H4 (cell line): ENCODE results near the gene ZFPM1. TPM values are rescaled to one million over a fixed set of nuclear protein-coding genes. Genes with fewer than 3 reads are reported as not detected.

Experiments used
- DNase-seq: peaks from one replicate; pipeline ENCODE4 v3.0.0-alpha.2; 2015; ENCODE audit warnings: low spot score
- total RNA-seq: library from RNA; depleted of rRNA; stranded (reverse); fragments of >200 nt; shearing (Covaris generic); gene quantifications from 2 replicates; pipeline ENCODE4 v1.2.3, GENCODE V29; 2014

ZFPM1 gene
- total RNA-seq, 1 experiment from 2014 or later, result 0.29 TPM

DNA sequence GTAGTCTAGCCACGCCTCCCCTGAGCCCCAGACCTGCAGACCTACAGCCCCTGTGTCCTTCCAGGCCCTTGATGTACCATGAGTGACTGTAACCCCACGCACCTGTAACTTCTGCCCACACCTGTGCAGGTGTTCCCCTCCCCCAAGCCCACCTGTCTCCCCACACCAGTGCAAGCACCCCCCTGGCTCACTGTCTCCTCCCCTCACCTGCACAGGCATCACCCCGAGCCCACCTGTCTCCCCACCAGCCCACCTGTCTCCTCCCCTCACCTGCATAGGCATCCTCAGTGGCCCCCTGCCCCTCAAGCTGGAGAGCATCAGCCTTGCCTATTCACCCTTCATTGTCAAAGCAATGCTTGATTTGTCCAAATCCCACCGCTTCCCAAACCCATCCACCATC, 84.8 kb downstream of the ZFPM1 start:
- no peak for DNase-seq

- no peak for DNase-seq
Observed at GRCh38 chr16:88538366-88539060, 85.4 kb downstream of the ZFPM1 start.

DNA sequence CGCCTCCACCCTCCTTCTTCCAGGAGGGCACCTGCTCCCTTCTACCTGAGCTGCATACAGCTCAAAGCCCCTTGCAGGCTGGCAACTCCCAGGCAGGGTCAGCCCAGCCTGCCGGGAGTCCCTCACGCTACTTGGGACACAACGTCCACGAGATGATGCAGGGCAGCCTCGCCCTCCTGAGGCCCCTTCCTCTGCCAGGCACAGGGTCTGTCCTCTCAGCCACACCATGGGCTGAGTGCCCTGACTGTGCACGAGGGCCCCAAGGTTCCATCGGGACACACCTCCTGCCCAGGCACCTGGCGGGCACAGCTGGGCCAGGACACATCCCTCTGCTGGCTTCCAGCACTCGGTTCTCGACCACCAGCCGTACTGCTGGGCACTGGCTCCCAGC, 86.2 kb downstream of the ZFPM1 start:
- DNase-seq, result no peak

- DNase-seq, result no peak
Observed at GRCh38 chr16:88539652-88540345, 86.7 kb downstream of the ZFPM1 start.

- no peak for DNase-seq
Observed at GRCh38 chr16:88540346-88540977, 87.4 kb downstream of the ZFPM1 start.

DNA sequence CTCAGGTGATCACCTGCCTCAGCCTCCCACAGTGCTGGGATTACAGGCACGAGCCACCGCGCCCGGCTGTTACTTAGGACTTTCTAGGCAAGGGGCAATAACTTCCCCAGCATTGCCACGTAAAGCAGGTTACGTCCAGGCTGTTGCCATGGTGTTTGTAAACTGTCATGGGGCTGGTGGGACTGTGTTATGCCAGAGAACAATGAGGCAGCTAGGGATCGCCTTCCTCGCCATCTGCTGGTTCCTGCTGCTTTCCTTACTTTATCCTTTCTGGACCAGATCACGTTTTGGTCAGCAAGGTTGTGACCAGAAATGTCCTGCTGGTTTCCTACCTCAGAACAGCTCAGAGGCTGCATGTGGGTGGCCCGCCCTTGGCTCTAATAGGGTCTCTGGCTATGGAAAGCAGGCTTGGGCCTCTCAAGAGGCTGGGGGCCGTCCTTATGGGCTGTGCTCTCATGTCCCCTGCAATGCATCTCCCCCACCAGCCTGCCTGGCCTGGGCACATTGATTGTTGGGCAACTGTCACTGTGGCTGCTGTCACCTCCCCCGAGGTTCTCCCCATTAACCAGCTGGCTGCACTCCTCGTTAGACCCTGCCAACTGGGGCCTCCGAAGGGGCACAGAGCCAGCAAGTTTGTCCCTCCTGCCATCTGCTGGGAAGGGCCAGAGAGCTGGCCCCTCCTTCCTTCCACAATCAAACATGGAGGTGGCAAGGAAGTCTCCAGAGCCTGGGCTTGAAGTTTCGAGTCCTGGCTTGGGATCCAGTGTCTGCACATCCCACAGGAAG, 88.9 kb downstream of the ZFPM1 start:
- no peak for DNase-seq

- no peak for DNase-seq
Observed at GRCh38 chr16:88543230-88543813, 90.2 kb downstream of the ZFPM1 start.

GRCh38 chr16:88545781-88546180, 92.7 kb downstream of the ZFPM1 start:
- DNase-seq, result no peak

- DNase-seq, result no peak
Observed at GRCh38 chr16:88548131-88548874, 95.2 kb downstream of the ZFPM1 start.

GRCh38 chr16:88548985-88549384, 95.9 kb downstream of the ZFPM1 start:
- DNase-seq, result no peak

DNA sequence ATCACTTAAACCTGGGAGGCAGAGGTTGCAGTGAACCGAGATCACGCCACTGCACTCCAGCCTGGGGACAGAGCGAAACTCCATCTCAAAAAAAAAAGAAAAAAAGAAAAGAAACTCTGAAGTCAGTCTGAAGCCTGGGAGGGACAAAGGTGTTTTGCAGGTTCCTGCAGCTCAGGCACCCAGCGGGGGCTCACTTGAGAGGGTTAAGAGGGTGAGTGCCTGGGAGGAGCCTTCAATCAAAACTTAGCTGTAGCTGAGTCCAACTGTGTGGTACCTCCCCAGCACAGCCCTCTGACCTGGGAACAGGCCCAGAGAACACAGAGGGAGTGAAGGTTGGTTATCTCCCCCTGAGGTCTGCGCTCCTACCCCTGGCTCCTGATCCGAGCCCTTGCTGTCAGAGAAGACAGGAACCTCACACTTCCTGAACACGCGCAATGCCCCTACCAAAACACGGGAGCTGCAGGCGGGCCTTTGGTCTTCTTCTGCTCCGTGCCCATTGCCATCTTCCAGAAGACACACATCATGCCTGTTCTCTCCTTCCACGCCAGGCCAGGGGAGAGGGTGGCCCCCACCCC, 96.7 kb downstream of the ZFPM1 start:
- DNase-seq, result no peak

GRCh38 chr16:88550246-88550661, 97.2 kb downstream of the ZFPM1 start:
- DNase-seq, result no peak

DNA sequence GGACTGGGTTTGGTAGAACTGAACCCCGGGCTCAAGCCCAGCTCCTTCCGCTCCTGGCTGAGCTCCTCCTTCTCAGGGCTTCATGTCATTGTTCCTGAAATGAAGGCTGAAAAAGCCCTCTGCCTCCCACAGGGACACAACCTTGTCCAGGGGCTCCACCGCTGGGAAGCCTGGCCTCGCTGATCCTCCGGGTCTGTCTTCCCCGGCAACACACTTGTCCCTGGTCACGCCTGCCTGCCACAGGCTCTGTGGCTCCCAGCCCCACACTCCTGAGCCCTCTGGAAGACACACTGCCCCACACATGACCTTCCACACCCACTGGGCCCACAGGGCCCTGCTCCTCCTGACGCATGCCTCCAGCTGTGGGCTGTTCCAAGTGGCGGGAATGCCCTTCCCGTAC, 99.1 kb downstream of the ZFPM1 start:
- no peak for DNase-seq

- DNase-seq, result no peak
Observed at GRCh38 chr16:88552815-88553214, 99.7 kb downstream of the ZFPM1 start.

DNA sequence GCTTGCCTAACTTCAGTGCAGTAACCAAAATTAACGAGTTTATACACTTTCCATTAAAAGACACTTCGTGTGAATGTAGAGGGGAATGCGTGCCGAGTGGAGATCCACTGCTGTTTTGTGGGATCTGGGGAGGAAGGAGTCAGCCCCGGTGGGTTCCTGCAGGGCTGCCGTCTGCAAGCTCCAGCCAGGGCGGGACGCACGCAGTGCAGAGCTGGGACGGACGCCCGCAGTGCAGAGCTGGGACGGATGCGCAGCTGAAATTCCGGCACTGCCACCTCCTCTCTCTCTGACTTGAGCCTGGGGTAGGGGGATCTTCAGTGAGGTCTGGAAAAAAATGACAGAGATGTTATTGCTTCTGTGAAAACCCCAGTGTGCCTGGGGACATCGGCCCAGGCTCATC, 100.7 kb downstream of the ZFPM1 start:
- DNase-seq, result no peak

GRCh38 chr16:88554711-88555264, 101.7 kb downstream of the ZFPM1 start:
- no peak for DNase-seq

GRCh38 chr16:88556294-88556988, 103.4 kb downstream of the ZFPM1 start:
- DNase-seq, result no peak

DNA sequence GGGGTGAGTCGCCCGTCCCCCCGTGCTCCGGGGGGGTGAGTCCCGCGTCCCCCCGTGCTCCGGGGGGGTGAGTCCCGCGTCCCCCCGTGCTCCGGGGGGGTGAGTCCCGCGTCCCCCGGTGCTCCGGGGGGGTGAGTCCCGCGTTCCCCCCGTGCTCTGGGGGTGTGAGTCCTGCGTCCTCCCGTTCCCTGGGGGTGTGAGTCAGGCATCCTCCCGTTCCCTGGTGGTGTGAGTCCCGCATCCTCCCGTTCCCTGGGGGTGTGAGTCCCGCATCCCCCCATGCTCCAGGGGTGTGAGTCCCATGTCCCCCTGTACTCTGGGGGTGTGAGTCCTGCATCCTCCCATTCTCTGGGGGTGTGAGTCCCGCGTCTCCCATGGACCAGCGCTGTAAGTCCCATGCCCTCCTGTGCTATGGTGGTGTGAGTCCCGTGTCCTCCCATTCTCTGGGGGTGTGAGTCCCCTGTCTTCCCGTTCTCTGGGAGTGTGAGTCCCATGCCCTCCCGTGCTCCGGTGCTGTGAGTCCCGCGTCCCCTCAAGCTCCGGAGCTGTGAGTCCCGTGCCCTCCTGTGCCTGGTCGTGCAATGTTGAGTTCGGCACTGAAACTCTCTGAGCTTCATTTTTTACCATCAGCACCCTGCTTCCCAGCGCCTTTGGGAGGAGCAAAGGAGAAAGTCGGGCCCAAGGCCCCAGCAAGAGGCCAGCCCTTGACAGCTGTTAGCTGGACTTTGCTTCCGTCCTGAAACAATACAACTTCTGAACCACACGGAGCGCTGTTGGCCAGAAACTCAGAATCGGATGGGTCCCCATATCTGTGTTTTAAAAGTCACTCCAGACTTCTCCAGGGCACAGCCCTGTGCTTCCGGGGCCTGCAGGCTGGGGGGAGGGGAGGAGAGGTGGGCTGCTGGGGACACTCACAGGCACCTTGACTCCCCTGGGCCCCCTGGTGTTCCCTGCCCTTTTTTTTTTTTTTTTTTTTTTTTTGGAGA, 105.7 kb downstream of the ZFPM1 start:
- peak; percentile 80 for DNase-seq
